OCI-LY7 (cell line): Measurements from ENCODE around the gene GNG12. TPM values are rescaled to one million over a fixed set of nuclear protein-coding genes. Genes with fewer than 3 reads are reported as not detected.

Source experiments
- BruUV-seq: library from RNA; stranded (reverse); fragments of 400-500 nt; replicated peaks from 2 replicates; lab custom pipeline; 2021; lab: Mats Ljungman, UMichigan
- CTCF ChIA-PET: fragments of 300-600 bp; sonication (Branson Sonifier 250); formaldehyde crosslinking; loops from one replicate; lab custom pipeline; 2022; ENCODE audit warnings: antibody characterized with exemption; ENCODE audit not compliant: unreplicated experiment; lab: Charles Lee
- POLR2A ChIA-PET: fragments of 300-600 bp; sonication (Branson Sonifier 250); formaldehyde crosslinking; loops from one replicate; lab custom pipeline; 2022; ENCODE audit warnings: antibody characterized with exemption; lab: Charles Lee
- DNase-seq: peaks from one replicate; pipeline ENCODE4 v3.0.0-alpha.2; 2015; ENCODE audit warnings: low spot score
- H2AFZ ChIP-seq: fragments of 200-600 bp; sonication (generic), shearing (Covaris generic); 2 replicates; pipeline ENCODE4 v1.6.1; 2014; ENCODE audit warnings: mild to moderate bottlenecking, antibody characterized with exemption, low read length, moderate library complexity
- H3K27ac ChIP-seq: fragments of 200-600 bp; sonication (generic); 2 replicates; pipeline ENCODE4 v1.5.1; 2014; ENCODE audit warnings: mixed run types, low read depth, mild to moderate bottlenecking, moderate library complexity, low read length, inconsistent platforms; ENCODE audit not compliant: poor library complexity, severe bottlenecking
- H3K36me3 ChIP-seq: fragments of 200-600 bp; sonication (generic); 2 replicates; pipeline ENCODE4 v1.6.1; 2014; ENCODE audit warnings: mild to moderate bottlenecking, antibody characterized with exemption, low read length, moderate library complexity, mixed read lengths; ENCODE audit not compliant: insufficient read depth
- H3K4me1 ChIP-seq: fragments of 200-600 bp; sonication (generic); 2 replicates; pipeline ENCODE4 v1.5.1; 2014; ENCODE audit warnings: mild to moderate bottlenecking, low read length; ENCODE audit not compliant: insufficient read depth, poor library complexity, severe bottlenecking
- H3K4me2 ChIP-seq: fragments of 200-600 bp; sonication (generic); 2 replicates; pipeline ENCODE4 v1.6.1; 2014; ENCODE audit warnings: mild to moderate bottlenecking, low read length
- H3K4me3 ChIP-seq: fragments of 200-600 bp; sonication (generic); 2 replicates; pipeline ENCODE4 v1.5.1; 2014; ENCODE audit warnings: mild to moderate bottlenecking, low read depth, low read length; ENCODE audit not compliant: poor library complexity, severe bottlenecking
- H3K79me2 ChIP-seq: fragments of 200-600 bp; sonication (generic); 2 replicates; pipeline ENCODE4 v1.6.1; 2016; ENCODE audit warnings: low read depth, mild to moderate bottlenecking, low read length, moderate library complexity, mixed read lengths; ENCODE audit not compliant: insufficient read depth
- H3K9me2 ChIP-seq: fragments of 200-600 bp; sonication (generic); 2 replicates; pipeline ENCODE4 v1.6.1; 2016; ENCODE audit warnings: mild to moderate bottlenecking, low read length, mixed read lengths; ENCODE audit not compliant: insufficient read depth
- H3K9me3 ChIP-seq: fragments of 200-600 bp; sonication (generic); 2 replicates; pipeline ENCODE4 v1.6.1; 2014; ENCODE audit warnings: mild to moderate bottlenecking, mixed run types, low read length, mixed read lengths
- H4K20me1 ChIP-seq: fragments of 200-600 bp; sonication (generic); 2 replicates; pipeline ENCODE4 v1.6.1; 2014; ENCODE audit warnings: mild to moderate bottlenecking, antibody characterized with exemption, low read length, moderate library complexity, mixed read lengths; ENCODE audit not compliant: insufficient read depth
- EZH2phosphoT487 ChIP-seq: fragments of 200-600 bp; sonication (generic); IDR thresholded peaks from 2 replicates; pipeline ENCODE4 v1.6.1; 2018; ENCODE audit warnings: low read depth, borderline replicate concordance, mild to moderate bottlenecking, mixed run types, antibody characterized with exemption, low read length, moderate library complexity, mixed read lengths
- intact Hi-C: fragments of 100-400 bp; cut with micrococcal nuclease; formaldehyde crosslinking; loops from one replicate; pipeline ENCODE4 v1.10.0; 2022; ENCODE audit not compliant: unreplicated experiment
- total RNA-seq, 2 experiments: library from RNA; depleted of rRNA in 1 of 2; stranded (reverse); fragments of >200 nt in 1 of 2; shearing (Covaris generic) in 1 of 2; gene quantifications; 2 replicates each; pipeline ENCODE4 v1.2.3, GENCODE V29; 2014 to 2022
- TF ChIP-seq, protein P1 (sequence below): fragments of 200-600 bp; sonication (generic); conservative IDR thresholded peaks from 2 replicates; pipeline ENCODE4 v1.5.1; 2014; ENCODE audit warnings: mild to moderate bottlenecking, antibody characterized with exemption, low read length, moderate library complexity, mixed read lengths

GNG12 gene
- total RNA-seq, 2 experiments from 2014 or later, result 0.10 TPM; not detected in 1

DNA sequence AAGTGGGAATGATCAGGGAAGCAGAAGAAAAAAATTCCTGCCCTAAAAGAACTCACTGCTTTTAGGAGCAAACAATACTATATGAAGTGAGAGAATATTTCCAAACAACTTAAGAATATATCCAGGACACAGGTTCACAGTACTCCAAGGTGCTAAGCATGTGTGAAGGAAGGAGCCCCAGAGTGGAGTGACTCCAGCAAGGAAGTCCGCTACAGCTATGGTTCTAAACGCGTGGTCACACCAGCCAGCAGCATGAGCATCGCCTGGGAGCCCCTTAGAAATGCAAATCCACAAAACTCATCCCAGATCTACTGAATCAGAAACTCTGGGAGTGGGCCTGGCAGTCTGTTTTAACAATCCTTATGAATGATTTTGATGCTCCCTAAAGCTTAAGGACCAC, 112.2 kb downstream of the GNG12 start:
- CTCF ChIA-PET, result interaction anchor here (1.1 to 1.7 kb wide), 3 partner anchors 8 to 39 kb away, joined by 3 to 6 read pairs (median 3); no protein-coding TSS in a partner anchor
- H3K9me2 ChIP-seq, result no peaks in the 10 kb centered on the region

DNA sequence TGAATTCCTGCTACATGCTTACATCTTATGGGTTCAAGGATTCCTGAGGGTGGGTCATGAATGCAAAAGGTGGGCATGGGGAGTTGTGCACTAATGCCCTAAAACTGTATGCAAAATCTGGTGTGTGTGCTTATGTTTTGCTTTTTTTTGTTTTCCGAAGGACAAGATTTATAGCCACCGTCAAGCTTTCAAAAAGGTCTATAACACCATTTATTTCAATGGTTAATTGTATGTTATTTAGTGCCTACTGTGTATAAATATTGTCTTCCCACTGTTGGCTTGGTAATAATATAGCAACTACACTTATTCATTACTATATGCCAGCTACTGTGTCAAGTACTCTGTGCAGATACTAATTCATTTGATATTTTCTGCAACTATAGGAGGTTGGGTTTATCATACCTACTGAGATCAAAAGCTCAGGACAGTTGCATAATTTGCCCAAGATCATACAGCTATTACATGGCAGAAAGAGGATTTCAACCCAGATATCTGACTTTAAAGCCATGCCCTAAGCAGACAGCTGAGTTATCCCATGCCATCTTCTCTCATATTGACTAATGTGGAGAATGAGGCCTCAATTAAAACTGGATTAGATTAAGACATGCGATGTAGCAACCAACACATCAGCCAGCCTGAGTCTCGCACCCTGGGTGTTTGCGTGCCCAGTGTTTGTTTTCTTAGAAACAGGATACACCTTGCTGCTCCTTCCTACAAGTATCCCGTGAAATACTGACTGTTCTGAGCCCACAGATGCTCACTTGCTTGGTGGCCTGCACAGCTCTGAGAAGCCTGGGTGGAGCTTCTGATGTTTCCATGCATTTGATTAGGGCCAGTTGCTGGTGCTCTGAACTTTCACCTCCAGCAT, 113.7 kb downstream of the GNG12 start:
- H3K79me2 ChIP-seq, result no peaks in the 10 kb centered on the region
- H3K4me2 ChIP-seq, result no peak overlapping the region
- no peaks in the 10 kb centered on the region for H3K36me3 ChIP-seq
- H2AFZ ChIP-seq, result no peak overlapping the region
- ChIA-PET CTCF (interaction anchor here (0.5 to 1.3 kb wide), 2 partner anchors 13 to 40 kb away, joined by 3 to 6 read pairs; no protein-coding TSS in a partner anchor), POLR2A (interaction anchor here (1.2 to 5.9 kb wide), 5 partner anchors 8 to 35 kb away, joined by 3 to 51 read pairs (median 13); partner anchors contain the start of gene GADD45A)
- TF ChIP-seq, protein P1, sequence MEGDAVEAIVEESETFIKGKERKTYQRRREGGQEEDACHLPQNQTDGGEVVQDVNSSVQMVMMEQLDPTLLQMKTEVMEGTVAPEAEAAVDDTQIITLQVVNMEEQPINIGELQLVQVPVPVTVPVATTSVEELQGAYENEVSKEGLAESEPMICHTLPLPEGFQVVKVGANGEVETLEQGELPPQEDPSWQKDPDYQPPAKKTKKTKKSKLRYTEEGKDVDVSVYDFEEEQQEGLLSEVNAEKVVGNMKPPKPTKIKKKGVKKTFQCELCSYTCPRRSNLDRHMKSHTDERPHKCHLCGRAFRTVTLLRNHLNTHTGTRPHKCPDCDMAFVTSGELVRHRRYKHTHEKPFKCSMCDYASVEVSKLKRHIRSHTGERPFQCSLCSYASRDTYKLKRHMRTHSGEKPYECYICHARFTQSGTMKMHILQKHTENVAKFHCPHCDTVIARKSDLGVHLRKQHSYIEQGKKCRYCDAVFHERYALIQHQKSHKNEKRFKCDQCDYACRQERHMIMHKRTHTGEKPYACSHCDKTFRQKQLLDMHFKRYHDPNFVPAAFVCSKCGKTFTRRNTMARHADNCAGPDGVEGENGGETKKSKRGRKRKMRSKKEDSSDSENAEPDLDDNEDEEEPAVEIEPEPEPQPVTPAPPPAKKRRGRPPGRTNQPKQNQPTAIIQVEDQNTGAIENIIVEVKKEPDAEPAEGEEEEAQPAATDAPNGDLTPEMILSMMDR, result no peak
- no peak for TF ChIP-seq EZH2phosphoT487
- BruUV-seq, result no TSS peak
- H4K20me1 ChIP-seq, result no peaks in the 10 kb centered on the region
- intact Hi-C loops, result no loop called here
- no peak overlapping the region for H3K27ac ChIP-seq
- H3K4me1 ChIP-seq, result peaks cover 26% of the 10 kb centered on the region
- no peak overlapping the region for H3K4me3 ChIP-seq
- no peaks in the 10 kb centered on the region for H3K9me3 ChIP-seq
- DNase-seq, result no peak
- H3K9me2 ChIP-seq, result no peaks in the 10 kb centered on the region

More for the DNA sequence above, 112.2 kb downstream of the GNG12 start:
- Histone ChIP-seq H3K4me1 (peaks cover 26% of the 10 kb centered on the region), H3K79me2 (no peaks in the 10 kb centered on the region), H3K9me3 (no peaks in the 10 kb centered on the region), H3K4me2 (no peak overlapping the region), H3K27ac (no peak overlapping the region), H3K36me3 (no peaks in the 10 kb centered on the region), H3K4me3 (no peak overlapping the region), H2AFZ (no peak overlapping the region), H4K20me1 (no peaks in the 10 kb centered on the region)
- TF ChIP-seq, protein P1, result no peak
- no peak for TF ChIP-seq EZH2phosphoT487
- BruUV-seq, result no TSS peak
- POLR2A ChIA-PET, result interaction anchor here (1.6 to 5.9 kb wide), 6 partner anchors 10 to 46 kb away, joined by 6 to 51 read pairs (median 12); partner anchors contain the start of gene GADD45A
- intact Hi-C loops, result no loop called here
- no peak for DNase-seq
